HG02981 (cell line): ENCODE data around the gene NME5.

Experiments used
- ATAC-seq: cut with Tn5 transposase; IDR thresholded peaks from one replicate; pipeline ENCODE4 v1.9.1; 2021; ENCODE audit warnings: mild to moderate bottlenecking, moderate library complexity; ENCODE audit not compliant: unreplicated experiment

Gene NME5

GRCh38 chr5:138140268-138140667, 1.0 kb upstream of the NME5 start:
- no peak for ATAC-seq

DNA sequence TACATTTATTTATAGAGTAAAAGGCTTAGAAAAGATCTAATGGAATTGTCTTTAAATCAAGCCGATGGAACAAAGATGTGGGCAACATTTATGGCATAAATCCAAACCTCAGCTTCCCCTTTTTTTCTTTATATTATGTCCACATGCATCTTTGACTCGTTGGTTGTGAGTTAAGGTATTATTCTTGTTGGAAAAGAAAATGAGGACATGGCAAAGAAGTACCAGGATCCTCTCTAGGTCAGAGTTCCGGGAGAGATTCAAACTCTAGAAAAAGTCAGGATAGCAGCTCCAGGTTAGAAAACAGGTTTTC, 508 bp upstream of the NME5 start:
- ATAC-seq = no peak

DNA sequence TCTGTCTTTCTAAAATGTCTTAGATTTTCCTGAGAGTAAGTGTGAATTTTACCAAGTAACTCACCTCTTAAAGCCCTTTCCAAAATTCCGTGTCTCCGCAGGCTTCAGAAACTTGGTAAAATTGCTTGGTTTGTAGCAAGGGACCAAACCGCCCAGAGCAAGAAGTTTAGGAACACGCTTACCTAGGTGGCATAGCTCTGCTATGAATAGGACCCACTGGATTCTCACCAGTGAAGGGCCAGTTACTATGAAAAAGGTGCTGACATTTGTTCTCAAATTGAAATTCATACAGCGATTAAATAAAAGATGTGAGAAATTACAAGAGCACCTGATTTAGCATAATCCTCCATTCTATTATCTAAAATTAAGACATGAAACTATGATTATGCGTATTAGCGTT, 6.7 kb downstream of the NME5 start:
- no peak for ATAC-seq

GRCh38 chr5:138129347-138129746, 9.9 kb downstream of the NME5 start:
- no peak for ATAC-seq

DNA sequence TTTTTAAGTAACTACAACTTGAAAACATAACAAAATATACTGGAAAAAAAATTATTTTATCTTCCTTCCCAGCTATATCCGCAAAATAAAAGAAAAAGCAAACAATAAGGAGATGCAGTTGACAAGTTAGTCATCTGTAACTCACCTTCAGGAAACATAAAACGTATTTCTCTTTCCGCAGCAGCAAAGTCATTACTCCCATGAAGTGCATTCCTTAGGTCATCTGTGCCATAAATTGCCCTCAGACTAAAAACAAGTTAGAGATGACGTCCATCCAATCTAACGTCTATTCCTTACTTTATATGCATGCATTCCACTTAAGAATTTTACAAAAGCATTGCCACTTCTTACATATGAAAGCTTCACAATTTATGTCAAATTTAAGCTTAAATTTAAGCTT, 10.9 kb downstream of the NME5 start:
- ATAC-seq = no peak

- no peak for ATAC-seq
Measured at GRCh38 chr5:138115254-138115653, 24.0 kb downstream of the NME5 start.

- ATAC-seq = no peak
Measured at GRCh38 chr5:138111937-138112336, 27.3 kb downstream of the NME5 start.

DNA sequence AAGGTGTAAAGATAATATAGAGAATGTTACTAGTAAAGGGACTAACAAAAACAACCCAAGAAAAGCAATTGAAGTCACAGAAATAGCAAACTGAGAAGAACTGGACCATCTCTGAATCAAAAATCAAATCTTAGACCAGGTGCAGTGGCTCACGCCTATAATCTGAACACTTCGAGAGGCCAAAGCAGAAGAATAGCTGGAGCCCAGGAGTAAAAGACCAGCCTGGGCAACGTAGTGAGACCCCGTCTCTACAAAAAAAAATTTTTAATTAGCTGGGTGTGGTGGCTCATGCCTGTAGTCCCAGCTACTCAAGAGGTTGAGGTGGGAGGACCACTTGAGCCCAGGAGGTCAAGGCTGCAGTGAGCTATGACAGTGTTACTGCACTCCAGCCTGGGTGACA, 28.0 kb downstream of the NME5 start:
- no peak for ATAC-seq

GRCh38 chr5:138110266-138110963, 28.8 kb downstream of the NME5 start:
- no peak for ATAC-seq

GRCh38 chr5:138109463-138110265, 29.6 kb downstream of the NME5 start:
- ATAC-seq = no peak

DNA sequence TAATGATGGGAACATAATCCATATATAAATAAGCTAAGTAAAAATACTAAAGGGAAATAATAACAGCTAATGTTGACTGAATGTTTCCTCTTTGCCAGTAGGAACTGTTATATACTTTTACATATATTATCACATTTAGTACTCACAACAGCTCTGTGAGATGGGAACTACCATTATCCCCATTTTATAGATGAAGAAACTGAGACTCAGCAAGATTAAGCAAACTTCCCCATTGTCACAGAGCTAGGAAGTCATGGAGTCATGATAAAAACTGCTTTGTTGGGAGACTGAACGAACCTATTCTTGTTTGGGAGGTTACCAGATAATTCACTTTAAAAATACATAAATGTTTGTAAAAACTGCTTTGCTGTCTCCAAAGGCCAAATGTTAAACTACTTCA, 32.0 kb downstream of the NME5 start:
- ATAC-seq = no peak

DNA sequence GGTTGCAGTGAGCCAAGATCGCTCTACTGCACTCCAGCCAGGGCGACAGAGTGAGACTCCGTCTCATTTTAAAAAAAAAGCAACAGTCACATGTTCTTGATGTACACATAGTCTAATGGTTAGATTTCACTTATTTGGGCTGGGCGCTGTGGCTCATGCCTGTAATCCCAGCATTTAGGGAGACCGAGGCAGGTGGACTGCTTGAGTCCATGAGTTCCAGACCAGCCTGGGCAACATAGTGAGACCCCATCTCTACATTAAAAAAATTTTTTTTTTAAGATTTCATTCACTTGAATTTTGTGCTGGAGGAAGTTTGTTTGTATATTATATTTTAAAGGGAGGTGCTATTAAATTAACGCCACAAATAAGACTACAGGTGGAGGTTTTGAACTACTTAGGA, 33.5 kb downstream of the NME5 start:
- no peak for ATAC-seq

DNA sequence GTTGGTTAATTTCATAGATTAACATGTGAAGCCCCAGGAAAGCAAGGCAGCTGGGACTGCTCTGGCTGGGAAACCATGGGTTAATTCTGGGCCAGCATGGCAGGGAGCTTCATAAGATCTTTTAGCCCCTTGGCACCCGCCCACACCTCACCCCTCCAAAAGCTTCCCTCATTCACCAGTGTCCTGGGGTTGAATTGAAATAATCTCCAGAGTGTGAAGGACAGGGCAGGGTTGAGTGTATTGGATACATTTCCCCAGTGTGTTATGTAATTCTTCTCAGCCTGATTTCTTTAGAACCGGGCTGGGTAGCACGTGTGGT, 36.0 kb downstream of the NME5 start:
- ATAC-seq = no peak

- ATAC-seq = no peak
Measured at GRCh38 chr5:138102454-138103318, 36.5 kb downstream of the NME5 start.

- ATAC-seq = no peak
Measured at GRCh38 chr5:138096997-138097828, 42.0 kb downstream of the NME5 start.

DNA sequence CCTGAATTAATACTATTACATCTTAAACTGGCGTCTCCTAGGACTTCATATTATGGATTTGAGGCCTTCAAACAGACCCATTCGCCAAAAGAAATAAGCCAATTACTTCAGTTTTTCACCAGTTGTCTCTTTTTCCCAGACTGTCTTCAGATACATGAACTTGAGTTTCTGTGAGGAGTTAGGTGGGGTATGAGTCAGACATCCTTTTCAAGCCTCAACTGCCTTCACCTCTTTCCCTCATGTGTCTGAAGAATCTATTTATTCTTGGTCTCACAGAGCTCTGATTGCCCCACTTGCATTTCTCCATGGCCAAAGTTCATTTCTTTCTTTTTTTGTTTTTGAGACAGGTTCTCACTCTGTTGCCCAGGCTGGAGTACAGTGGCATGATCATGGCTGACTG, 42.9 kb downstream of the NME5 start:
- no peak for ATAC-seq

DNA sequence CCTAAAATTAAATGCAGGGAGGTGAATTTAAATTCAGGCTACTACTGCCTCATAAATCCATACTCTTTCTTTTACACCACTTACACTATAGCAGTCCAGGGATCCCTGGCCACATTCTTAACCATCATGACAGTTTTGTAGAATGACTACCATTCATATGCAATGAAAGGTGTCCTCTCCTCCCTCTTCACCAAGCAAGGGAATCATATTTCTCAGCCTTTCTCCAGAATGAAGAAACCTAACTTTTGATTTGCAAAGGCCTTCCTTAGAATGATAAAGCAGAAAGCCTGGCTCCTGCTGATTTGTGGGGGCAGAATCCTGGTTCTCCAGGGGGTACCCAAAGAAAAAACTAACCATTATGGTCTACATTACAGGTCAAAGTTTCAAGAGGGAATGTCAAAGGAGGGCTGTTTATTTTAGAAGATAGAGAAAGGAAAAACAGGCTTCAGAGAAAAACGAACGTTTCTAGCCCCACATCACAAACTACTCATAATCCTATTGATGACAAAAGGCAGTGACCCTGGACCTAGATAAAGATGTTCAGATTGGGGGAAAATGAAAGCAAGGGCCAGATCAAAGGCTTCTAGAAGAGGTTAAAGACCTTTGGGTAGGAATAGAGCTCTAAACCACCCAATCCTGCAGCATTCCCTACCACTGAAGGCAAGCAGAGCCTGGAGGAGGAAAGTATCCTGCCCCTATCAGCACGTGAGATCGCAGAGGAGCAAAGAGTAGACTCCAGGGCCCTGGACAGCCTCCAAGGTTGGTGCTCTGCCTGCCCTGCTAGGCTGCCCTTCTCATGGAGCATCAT, 43.9 kb downstream of the NME5 start:
- no peak for ATAC-seq

GRCh38 chr5:138093036-138093435, 46.2 kb downstream of the NME5 start:
- no peak for ATAC-seq

GRCh38 chr5:138092301-138092700, 46.9 kb downstream of the NME5 start:
- no peak for ATAC-seq

DNA sequence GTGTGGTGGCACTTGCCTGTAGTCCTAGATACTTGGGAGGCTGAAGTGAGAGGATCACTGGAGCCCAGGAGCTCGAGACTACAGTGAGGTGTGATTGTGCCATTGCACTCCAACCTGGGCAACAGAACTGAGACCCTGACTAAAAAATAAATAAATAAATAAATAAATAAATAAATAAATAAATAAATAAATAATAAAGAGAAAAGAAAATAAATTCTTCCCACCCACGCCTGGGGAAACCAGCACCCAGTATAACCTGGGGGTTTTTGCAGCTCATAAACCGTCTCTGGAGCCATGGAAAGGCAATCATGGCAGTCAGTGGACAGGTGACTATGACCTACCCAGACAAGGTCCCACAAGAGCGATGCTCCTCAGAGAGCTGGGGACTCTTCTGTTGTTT, 47.5 kb downstream of the NME5 start:
- ATAC-seq = no peak
